K562 (cell line): ENCODE measurements around the gene ZCCHC14. TPM values are rescaled to one million over a fixed set of nuclear protein-coding genes. Genes with fewer than 3 reads are reported as not detected.

Experiments
- ARID2 ChIP-seq: fragments of 450-650 bp; IDR thresholded peaks from 2 replicates; pipeline ENCODE4 v1.6.1; 2017; ENCODE audit warnings: antibody characterized with exemption, mild to moderate bottlenecking
- BCLAF1 ChIP-seq, 2 experiments: fragments of 450-650 bp in 1 of 2; IDR thresholded peaks; 2 replicates each; pipeline ENCODE4 v1.6.1; 2011 to 2017; ENCODE audit warnings: low read depth in 2 of 2, antibody characterized with exemption in 1 of 2, borderline replicate concordance in 1 of 2, low read length in 1 of 2, mild to moderate bottlenecking in 1 of 2, mixed read lengths in 1 of 2; ENCODE audit not compliant: control insufficient read depth in 1 of 2
- CHAMP1 ChIP-seq: fragments of 450-650 bp; IDR thresholded peaks from 2 replicates; pipeline ENCODE4 v1.6.1; 2016; ENCODE audit warnings: mild to moderate bottlenecking
- E2F1 ChIP-seq: sonication (generic); formaldehyde crosslinking; IDR thresholded peaks from 2 replicates; pipeline ENCODE4 v1.8.1; 2023; ENCODE audit warnings: mild to moderate bottlenecking, missing genetic modification reagents, moderate library complexity
- GATAD2A ChIP-seq: fragments of 450-650 bp; IDR thresholded peaks from 2 replicates; pipeline ENCODE4 v1.6.1; 2017
- MAFK ChIP-seq: IDR thresholded peaks from 2 replicates; pipeline ENCODE4 v1.6.1; 2011; ENCODE audit warnings: low read length, improper control_type of control experiment
- RFX1 ChIP-seq: fragments of 450-650 bp; IDR thresholded peaks from 2 replicates; pipeline ENCODE4 v1.6.1; 2016; ENCODE audit warnings: mild to moderate bottlenecking, moderate library complexity
- SMC3 ChIP-seq: conservative IDR thresholded peaks from 2 replicates; pipeline ENCODE4 v1.6.1; 2011; ENCODE audit warnings: low read depth, low read length, improper control_type of control experiment; ENCODE audit not compliant: insufficient read depth
- SREBF2 ChIP-seq: sonication (generic); formaldehyde crosslinking; IDR thresholded peaks from 2 replicates; pipeline ENCODE4 v1.4.0; 2020; ENCODE audit warnings: mild to moderate bottlenecking, missing genetic modification reagents
- THRAP3 ChIP-seq: fragments of 450-650 bp; IDR thresholded peaks from 2 replicates; pipeline ENCODE4 v1.6.1; 2016; ENCODE audit warnings: mild to moderate bottlenecking, inconsistent platforms, borderline replicate concordance
- ZBTB12 ChIP-seq: fragments of 250-450 bp; sonication (Bioruptor Pico); IDR thresholded peaks from 2 replicates; pipeline ENCODE4 v1.4.0; 2020
- ZC3H4 ChIP-seq: sonication (generic); formaldehyde crosslinking; IDR thresholded peaks from 2 replicates; pipeline ENCODE4 v1.9.0; 2021; ENCODE audit warnings: missing genetic modification reagents, borderline replicate concordance
- ZNF518B ChIP-seq: fragments of 250-450 bp; sonication (Bioruptor Pico); IDR thresholded peaks from 2 replicates; pipeline ENCODE4 v1.5.0; 2021; ENCODE audit warnings: mild to moderate bottlenecking, moderate library complexity
- ZNF583 ChIP-seq: fragments of 250-450 bp; sonication (Bioruptor Pico); IDR thresholded peaks from 2 replicates; pipeline ENCODE4 v1.4.0; 2020
- polyA plus RNA-seq, 8 experiments: library from polyadenylated mRNA; depleted of rRNA in 4 of 8; stranded (reverse) in 5 of 8; unstranded in 3 of 8; fragments of >200 nt; fragmentation: Nextera tagmentation in 2 of 8; fragmentation: Illumina TruSeq in 1 of 8; extraction: Ambion mirVana in 2 of 8; extraction: Trizol in 1 of 8; gene quantifications; 2 replicates each; pipeline versions ENCODE4 v1.2.1 to v1.2.3, GENCODE V29; 2011 to 2014; ENCODE audit warnings: inconsistent platforms in 1 of 8, missing spikeins in 1 of 8
- total RNA-seq, 7 experiments: library from RNA; depleted of rRNA in 6 of 7; stranded (reverse); fragments of >200 nt in 6 of 7; fragmentation: Illumina TruSeq in 2 of 7; extraction: Trizol in 2 of 7; gene quantifications; 2 replicates each; pipeline versions ENCODE4 v1.2.1 to v1.2.3, GENCODE V29; 2011 to 2021; ENCODE audit warnings: low replicate concordance in 1 of 7

ZCCHC14 gene
- total and polyA plus RNA-seq, 9 of the 15 experiments (the other 6 are each of a cell fraction or from before 2014, with no cell fraction given): 1.5 to 12.4 (median 2.9) TPM

GRCh38 chr16:87387942-87388817 lies 104.6 kb downstream of the ZCCHC14 start (continued):
- TF ChIP-seq BCLAF1 (IDR thresholded peaks at IDR 0.05; ENCODE audit: borderline replicate concordance in 1 of 2, control insufficient read depth in 1 of 2, low read depth in 2 of 2, low read length in 1 of 2) (no peak), MAFK (no peak), SREBF2 (CRISPR knock-in tag) (no peak), ZBTB12 (CRISPR knock-in tag) (peak; percentile 16; the same call in 1 of the 2 replicates), ZNF518B (CRISPR knock-in tag) (no peak), SMC3 (no peak), RFX1 (no peak), ZC3H4 (CRISPR knock-in tag) (no peak), CHAMP1 (no peak), THRAP3 (no peak), ARID2 (no peak), ZNF583 (CRISPR knock-in tag) (peak; percentile 79; the same call in 1 of the 2 replicates), GATAD2A (no peak), E2F1 (CRISPR knock-in tag) (no peak)
